Activated T-cell treated with anti-CD3 and anti-CD28 coated beads for 24 hours (primary cell): ENCODE measurements around the gene CYB561.
"Not testable (repeated sequence)": the region's sequence is repeated elsewhere in the genome, so short reads cannot be mapped to it uniquely, and the experiment has no call there.

Experiments
- DNase-seq: peaks from one replicate; pipeline ENCODE4 v3.0.0-alpha.2; 2020; ENCODE audit warnings: low read depth

The CYB561 gene

GRCh38 chr17:63479495-63480184 lies 33.5 kb upstream of the CYB561 start:
- no peak for DNase-seq

DNA sequence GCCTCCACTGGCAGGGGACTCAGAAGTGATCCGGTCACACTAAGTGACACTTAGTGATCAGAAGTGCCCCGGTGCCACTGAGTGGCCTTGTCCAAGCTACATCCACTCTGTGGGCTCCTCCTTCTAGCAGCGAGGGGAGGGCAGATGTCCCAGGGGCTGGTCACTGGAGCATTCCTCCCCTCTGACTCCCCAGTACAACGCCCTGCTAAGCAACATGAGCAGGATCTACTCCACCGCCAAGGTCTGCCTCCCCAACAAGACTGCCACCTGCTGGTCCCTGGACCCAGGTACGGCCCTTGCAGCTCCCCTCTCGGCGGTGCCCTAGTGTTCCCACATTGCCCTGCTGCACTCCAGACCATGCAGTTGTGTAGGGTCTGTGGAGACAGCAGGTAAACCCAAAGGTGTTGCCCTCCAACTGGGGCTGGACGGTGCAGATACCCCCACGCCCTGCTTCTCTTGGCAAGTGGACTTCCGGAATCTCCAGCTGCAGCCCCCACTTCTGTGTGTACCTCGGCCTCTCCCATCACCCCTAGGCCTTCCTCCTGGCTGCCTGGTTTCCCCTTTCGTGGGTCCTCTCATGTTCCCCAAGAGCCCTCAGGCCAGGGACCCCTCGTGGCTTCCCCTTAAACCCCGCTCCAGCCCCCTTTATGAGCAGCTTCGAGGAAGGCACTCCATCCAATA lies 32.8 kb upstream of the CYB561 start:
- peak; percentile 58 for DNase-seq

- DNase-seq = no peak
Measured at GRCh38 chr17:63477480-63478440, 31.7 kb upstream of the CYB561 start.

- no peak for DNase-seq
Measured at GRCh38 chr17:63476854-63477479, 30.9 kb upstream of the CYB561 start, which contains the start of gene ACE. TSS of gene ACE (plus strand) at chr17:63477061. CDS start at chr17:63477095, 34 bp downstream.

DNA sequence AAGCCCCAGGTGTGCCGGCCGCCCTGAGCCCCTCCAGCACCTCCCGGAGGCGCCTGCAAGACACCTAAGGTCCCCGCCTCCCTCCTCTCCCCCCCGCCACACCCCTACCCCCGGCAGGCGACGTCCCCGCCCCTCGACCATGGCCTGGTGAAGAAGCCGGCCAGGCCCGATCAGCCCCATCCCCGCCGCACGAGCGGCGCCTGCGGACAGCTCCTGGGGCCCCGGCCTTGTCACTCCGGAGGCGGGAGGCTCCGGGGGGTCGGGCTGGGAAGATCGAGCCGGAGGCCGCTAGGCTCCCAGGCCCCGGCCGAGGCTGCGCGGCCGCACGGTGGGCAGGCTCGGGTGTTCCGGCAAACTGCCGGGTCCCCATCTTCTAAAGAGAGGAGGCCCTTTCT lies 30.4 kb upstream of the CYB561 start:
- DNase-seq = no peak

- no peak for DNase-seq
Measured at GRCh38 chr17:63475491-63476412, 29.6 kb upstream of the CYB561 start.

- no peak for DNase-seq
Measured at GRCh38 chr17:63474586-63475460, 28.7 kb upstream of the CYB561 start.

- DNase-seq = no peak
Measured at GRCh38 chr17:63474174-63474573, 28.1 kb upstream of the CYB561 start.

DNA sequence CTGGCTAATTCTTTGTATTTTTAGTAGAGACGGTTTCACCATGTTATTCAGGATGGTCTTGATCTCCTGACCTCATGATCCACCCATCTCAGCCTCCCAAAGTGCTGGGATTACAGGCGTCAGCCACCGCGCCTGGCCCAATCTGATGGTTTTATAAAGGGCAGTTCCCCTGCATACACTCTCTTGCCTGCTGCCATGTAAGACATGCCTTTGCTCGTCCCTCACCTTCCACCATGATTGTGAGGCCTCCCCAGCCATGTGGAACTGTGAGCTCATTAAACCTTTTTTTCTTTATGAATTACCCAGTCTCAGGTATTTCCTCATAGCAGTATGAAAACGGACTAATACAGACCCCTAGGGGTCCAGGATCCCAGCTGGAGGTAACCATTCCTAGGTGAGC lies 22.0 kb upstream of the CYB561 start:
- not testable (repeated sequence) for DNase-seq

- no peak for DNase-seq
Measured at GRCh38 chr17:63464691-63465236, 18.7 kb upstream of the CYB561 start.

DNA sequence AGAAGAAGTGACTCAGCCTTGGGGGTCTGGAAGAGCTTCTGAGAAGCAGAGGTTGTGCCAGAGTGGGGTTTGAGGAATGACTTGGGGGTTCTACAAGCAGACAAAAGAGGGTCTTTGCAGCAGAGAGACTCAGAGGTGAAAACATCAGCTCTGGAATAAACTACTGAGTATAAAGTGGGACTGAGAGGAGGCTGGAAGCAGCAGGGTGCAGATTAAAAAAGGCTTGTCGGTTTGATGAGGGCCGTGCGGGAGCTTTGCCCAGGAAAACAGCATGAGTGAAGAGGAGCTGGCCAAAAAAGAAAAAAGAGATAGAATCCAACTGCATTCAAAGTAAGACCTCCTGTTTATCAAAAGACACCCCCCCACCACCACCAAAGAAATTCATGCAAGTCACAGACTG lies 17.7 kb upstream of the CYB561 start:
- DNase-seq = no peak

DNA sequence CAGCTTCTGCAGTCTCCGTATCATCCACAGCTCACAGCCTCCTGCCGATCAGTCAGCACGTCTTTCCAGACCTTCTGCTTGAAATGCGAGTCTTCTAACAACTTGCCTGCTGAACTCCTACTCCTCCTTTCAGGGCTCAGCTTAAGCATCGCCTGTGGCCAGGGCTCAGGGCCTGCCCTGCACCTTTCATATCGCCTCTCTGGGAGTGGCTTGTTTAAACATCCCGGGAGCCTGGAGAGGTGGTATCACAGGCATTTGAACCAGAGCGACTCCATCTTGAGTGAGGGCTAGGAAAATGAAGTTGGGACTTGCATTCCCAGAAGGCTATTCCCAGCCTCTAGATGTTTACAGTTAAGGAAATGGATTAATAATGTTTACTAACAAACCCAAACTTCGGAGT lies 13.9 kb upstream of the CYB561 start:
- no peak for DNase-seq

DNA sequence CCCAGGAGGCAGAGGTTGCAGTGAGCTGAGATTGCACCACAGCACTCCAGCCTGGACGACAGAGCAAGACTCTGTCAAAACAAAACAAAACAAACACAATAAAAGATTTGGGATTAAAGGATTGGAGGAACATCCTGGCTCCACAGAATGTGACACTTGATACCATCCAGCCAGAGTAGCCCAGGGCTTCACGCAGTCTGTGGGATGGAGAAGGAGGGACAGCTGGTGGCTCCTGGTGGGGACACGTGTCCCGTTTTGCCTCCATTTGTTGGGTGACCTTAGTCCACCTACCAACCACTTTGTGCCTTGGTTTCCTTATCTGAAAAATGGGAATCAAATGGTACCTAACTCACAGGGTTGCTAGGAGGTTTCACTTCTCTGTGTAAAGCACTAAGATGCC lies 12.4 kb upstream of the CYB561 start:
- DNase-seq = no peak

- no peak for DNase-seq
Measured at GRCh38 chr17:63455417-63455816, 9.3 kb upstream of the CYB561 start.

GRCh38 chr17:63454915-63455314 lies 8.8 kb upstream of the CYB561 start:
- DNase-seq = no peak

GRCh38 chr17:63454357-63454756 lies 8.3 kb upstream of the CYB561 start:
- DNase-seq = not testable (repeated sequence)

- DNase-seq = no peak
Measured at GRCh38 chr17:63452962-63453551, 7.0 kb upstream of the CYB561 start.

- DNase-seq = no peak
Measured at GRCh38 chr17:63452046-63452961, 6.2 kb upstream of the CYB561 start.
